ENCODE data around the gene SUPT6H.

Gene SUPT6H

GRCh38 chr17:28702752-28703150, 40.7 kb downstream of the SUPT6H start:
- DNase-seq = no peak

GRCh38 chr17:28703552-28704218, 41.7 kb downstream of the SUPT6H start:
- no peak for DNase-seq

- DNase-seq = no peak
These were observed 42.3 kb downstream of the SUPT6H start for GRCh38 chr17:28704219-28704858.

- DNase-seq = no peak
These were observed 43.2 kb downstream of the SUPT6H start for GRCh38 chr17:28705074-28705659.

- no peak for DNase-seq
These were observed 43.8 kb downstream of the SUPT6H start for GRCh38 chr17:28705728-28706334.

GRCh38 chr17:28706471-28707338, 44.7 kb downstream of the SUPT6H start:
- DNase-seq = no peak

- DNase-seq = no peak
These were observed 45.3 kb downstream of the SUPT6H start for GRCh38 chr17:28707339-28707720.

- DNase-seq = peak; percentile 87 to 91
These were observed 49.1 kb downstream of the SUPT6H start for GRCh38 chr17:28710861-28711722.

- peak; percentile 58 to 59 for DNase-seq
These were observed 49.7 kb downstream of the SUPT6H start, which contains the start of gene PROCA1 for GRCh38 chr17:28711723-28712031. Gene PROCA1 (minus strand): TSS chr17:28711888. CDS start chr17:28711660, 228 bp downstream.

GRCh38 chr17:28712032-28712704, 50.2 kb downstream of the SUPT6H start:
- DNase-seq = peak; percentile 86 to 88

GRCh38 chr17:28712705-28713415, 50.9 kb downstream of the SUPT6H start:
- DNase-seq = no peak

GRCh38 chr17:28714281-28714680, 52.3 kb downstream of the SUPT6H start:
- no peak for DNase-seq

GRCh38 chr17:28715217-28715616, 53.2 kb downstream of the SUPT6H start:
- DNase-seq = no peak

GRCh38 chr17:28716740-28717577, 55.0 kb downstream of the SUPT6H start:
- DNase-seq = no peak

GRCh38 chr17:28717578-28718332, 55.8 kb downstream of the SUPT6H start, which contains the start of gene RAB34:
Gene RAB34 (minus strand): TSS chr17:28717868. CDS start chr17:28717266, 602 bp downstream.
- peak; percentile 88 to 90 for DNase-seq

GRCh38 chr17:28718333-28719020, 56.5 kb downstream of the SUPT6H start:
- no peak for DNase-seq

GRCh38 chr17:28719021-28719433, 57.0 kb downstream of the SUPT6H start:
- no peak for DNase-seq

All from Kasumi-1 (cell line).